Parathyroid adenoma (tissue), 2 donors: Measurements from ENCODE around the gene NRROS.
A peak's percentile ranks its signal among the peaks of the same experiment; 100 is the strongest.

Source experiments
- H2AFZ ChIP-seq: fragments of 300-600 bp; sonication (generic); one replicate; pipeline ENCODE4 v1.7.0; 2017; ENCODE audit warnings: antibody characterized with exemption, mild to moderate bottlenecking
- H3K27ac ChIP-seq: fragments of 300-600 bp; sonication (generic); one replicate; pipeline ENCODE4 v1.7.0; 2017
- H3K27me3 ChIP-seq: fragments of 300-600 bp; sonication (generic); one replicate; pipeline ENCODE4 v1.7.0; 2017; ENCODE audit warnings: low read length; ENCODE audit not compliant: control insufficient read depth, insufficient read depth
- H3K36me3 ChIP-seq: fragments of 300-600 bp; sonication (generic); one replicate; pipeline ENCODE4 v1.7.0; 2017; ENCODE audit warnings: low read length; ENCODE audit not compliant: control insufficient read depth, insufficient read depth
- H3K4me1 ChIP-seq: fragments of 300-600 bp; sonication (generic); one replicate; pipeline ENCODE4 v1.7.0; 2017; ENCODE audit warnings: control low read depth
- H3K4me2 ChIP-seq: fragments of 300-600 bp; sonication (generic); one replicate; pipeline ENCODE4 v1.7.0; 2017; ENCODE audit warnings: low read length
- H3K4me3 ChIP-seq: fragments of 300-600 bp; sonication (generic); one replicate; pipeline ENCODE4 v1.7.0; 2017; ENCODE audit warnings: low read depth, low read length
- H3K79me2 ChIP-seq: fragments of 300-600 bp; sonication (generic); one replicate; pipeline ENCODE4 v1.7.0; 2017; ENCODE audit warnings: control low read depth
- H3K9ac ChIP-seq: fragments of 300-600 bp; sonication (generic); one replicate; pipeline ENCODE4 v1.7.0; 2017; ENCODE audit warnings: mild to moderate bottlenecking
- H3K9me3 ChIP-seq: fragments of 300-600 bp; sonication (generic); one replicate; pipeline ENCODE4 v1.7.0; 2017; ENCODE audit warnings: low read length; ENCODE audit not compliant: control insufficient read depth
- TF ChIP-seq, protein P1 (sequence below): fragments of 300-600 bp; sonication (generic); IDR thresholded peaks from one replicate; pipeline ENCODE4 v1.7.0; 2017; ENCODE audit warnings: antibody characterized with exemption, mild to moderate bottlenecking
- donor health status: primary hyperparathyroidism.

NRROS gene

GRCh38 chr3:196694941-196695848 is 55.7 kb downstream of the NRROS start:
- no peak overlapping the region for H3K27ac ChIP-seq
- H3K36me3 ChIP-seq = no peaks in the 10 kb centered on the region

GRCh38 chr3:196695849-196696226 is 56.3 kb downstream of the NRROS start:
- H3K9ac ChIP-seq = no peak overlapping the region
- no peaks in the 10 kb centered on the region for H3K9me3 ChIP-seq
- no peak overlapping the region for H2AFZ ChIP-seq
- H3K4me3 ChIP-seq = no peak overlapping the region
- H3K79me2 ChIP-seq = no peaks in the 10 kb centered on the region
- H3K4me1 ChIP-seq = no peaks in the 10 kb centered on the region
- no peak overlapping the region for H3K4me2 ChIP-seq
- TF ChIP-seq, protein P1, sequence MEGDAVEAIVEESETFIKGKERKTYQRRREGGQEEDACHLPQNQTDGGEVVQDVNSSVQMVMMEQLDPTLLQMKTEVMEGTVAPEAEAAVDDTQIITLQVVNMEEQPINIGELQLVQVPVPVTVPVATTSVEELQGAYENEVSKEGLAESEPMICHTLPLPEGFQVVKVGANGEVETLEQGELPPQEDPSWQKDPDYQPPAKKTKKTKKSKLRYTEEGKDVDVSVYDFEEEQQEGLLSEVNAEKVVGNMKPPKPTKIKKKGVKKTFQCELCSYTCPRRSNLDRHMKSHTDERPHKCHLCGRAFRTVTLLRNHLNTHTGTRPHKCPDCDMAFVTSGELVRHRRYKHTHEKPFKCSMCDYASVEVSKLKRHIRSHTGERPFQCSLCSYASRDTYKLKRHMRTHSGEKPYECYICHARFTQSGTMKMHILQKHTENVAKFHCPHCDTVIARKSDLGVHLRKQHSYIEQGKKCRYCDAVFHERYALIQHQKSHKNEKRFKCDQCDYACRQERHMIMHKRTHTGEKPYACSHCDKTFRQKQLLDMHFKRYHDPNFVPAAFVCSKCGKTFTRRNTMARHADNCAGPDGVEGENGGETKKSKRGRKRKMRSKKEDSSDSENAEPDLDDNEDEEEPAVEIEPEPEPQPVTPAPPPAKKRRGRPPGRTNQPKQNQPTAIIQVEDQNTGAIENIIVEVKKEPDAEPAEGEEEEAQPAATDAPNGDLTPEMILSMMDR = no peak
- H3K27ac ChIP-seq = no peak overlapping the region
- no peaks in the 10 kb centered on the region for H3K27me3 ChIP-seq
- H3K36me3 ChIP-seq = no peaks in the 10 kb centered on the region

More at GRCh38 chr3:196694941-196695848, 55.7 kb downstream of the NRROS start:
- H3K4me1 ChIP-seq = no peaks in the 10 kb centered on the region
- H3K4me3 ChIP-seq = no peak overlapping the region
- no peak overlapping the region for H3K4me2 ChIP-seq
- no peak overlapping the region for H3K9ac ChIP-seq
- no peaks in the 10 kb centered on the region for H3K9me3 ChIP-seq
- no peak overlapping the region for H2AFZ ChIP-seq
- TF ChIP-seq, protein P1 = no peak
- H3K79me2 ChIP-seq = no peaks in the 10 kb centered on the region
- H3K27me3 ChIP-seq = no peaks in the 10 kb centered on the region

- Histone ChIP-seq H3K79me2 (no peaks in the 10 kb centered on the region), H3K9ac (no peak overlapping the region), H3K4me3 (no peak overlapping the region), H3K4me2 (no peak overlapping the region), H3K27ac (no peak overlapping the region), H3K36me3 (no peaks in the 10 kb centered on the region), H3K27me3 (no peaks in the 10 kb centered on the region), H3K4me1 (no peaks in the 10 kb centered on the region), H3K9me3 (no peaks in the 10 kb centered on the region), H2AFZ (no peak overlapping the region)
- TF ChIP-seq, protein P1 = no peak
Measured at GRCh38 chr3:196697270-196697669, 57.8 kb downstream of the NRROS start.

DNA sequence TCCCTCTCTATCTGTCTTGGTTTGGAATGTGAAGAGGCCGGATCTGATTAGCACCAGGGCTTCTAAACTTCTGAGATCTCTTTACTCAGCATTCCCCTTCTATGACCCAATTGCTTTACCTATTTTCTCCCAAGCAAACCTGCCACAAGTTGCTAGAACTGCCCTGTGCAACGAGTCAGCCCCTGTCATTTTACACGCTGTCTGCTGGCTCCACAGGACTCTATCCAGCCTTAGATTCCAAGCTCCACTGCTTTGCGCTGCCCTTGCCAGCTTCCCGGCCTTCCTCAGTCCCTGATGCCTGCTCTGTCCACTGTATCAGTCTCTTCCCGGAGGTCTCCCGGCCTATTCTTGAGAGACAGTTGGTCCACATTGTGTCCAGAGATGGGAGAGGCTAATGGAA is 60.3 kb downstream of the NRROS start:
- Histone ChIP-seq H3K79me2 (no peaks in the 10 kb centered on the region), H2AFZ (peak overlapping the region; percentile 56), H3K4me1 (no peaks in the 10 kb centered on the region), H3K27me3 (no peaks in the 10 kb centered on the region), H3K4me2 (peak overlapping the region; percentile 14), H3K27ac (no peak overlapping the region), H3K9me3 (no peaks in the 10 kb centered on the region), H3K36me3 (no peaks in the 10 kb centered on the region), H3K9ac (no peak overlapping the region), H3K4me3 (no peak overlapping the region)
- TF ChIP-seq, protein P1 = no peak

DNA sequence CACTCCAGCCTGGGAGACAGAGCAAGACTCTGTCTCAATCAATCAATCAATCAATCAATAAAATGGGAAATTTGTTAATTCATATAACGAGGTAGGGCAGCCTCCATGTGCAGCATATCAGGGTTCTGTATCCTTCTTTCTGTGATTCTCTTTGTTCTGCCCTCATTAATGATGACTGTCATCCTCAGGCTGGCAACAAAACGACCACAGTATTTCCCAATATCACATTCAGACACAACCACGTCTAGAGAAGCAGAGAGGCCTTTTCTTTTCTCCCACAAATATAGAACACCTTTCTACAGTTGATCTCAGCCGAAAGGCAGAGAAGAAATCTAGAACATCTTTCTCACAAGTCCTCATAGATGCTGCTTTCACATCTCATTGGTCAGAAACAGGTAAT is 61.3 kb downstream of the NRROS start:
- Histone ChIP-seq H2AFZ (no peak overlapping the region), H3K9ac (no peak overlapping the region), H3K79me2 (no peaks in the 10 kb centered on the region), H3K27ac (no peak overlapping the region), H3K36me3 (no peaks in the 10 kb centered on the region), H3K4me3 (no peak overlapping the region), H3K9me3 (no peaks in the 10 kb centered on the region), H3K4me2 (no peak overlapping the region), H3K4me1 (no peaks in the 10 kb centered on the region), H3K27me3 (no peaks in the 10 kb centered on the region)
- TF ChIP-seq, protein P1 = no peak
